Panc1 (cell line): ENCODE measurements around the gene POC1B. TPM values are rescaled to one million over a fixed set of nuclear protein-coding genes. Genes with fewer than 3 reads are reported as not detected.

Source experiments
- ATAC-seq: fragments of 200-7000 bp; cut with Tn5 transposase; 2 replicates; pipeline ENCODE4 v1.9.1; 2020; ENCODE audit warnings: mild to moderate bottlenecking, moderate library complexity
- BruUV-seq: library from RNA; stranded (reverse); fragments of 400-500 nt; replicated peaks from 2 replicates; lab custom pipeline; 2021; lab: Mats Ljungman, UMichigan
- CTCF ChIA-PET: fragments of 300-600 bp; sonication (Branson Sonifier 250); formaldehyde crosslinking; loops from one replicate; lab custom pipeline; 2022; ENCODE audit warnings: antibody characterized with exemption; lab: Charles Lee
- POLR2A ChIA-PET: fragments of 300-600 bp; sonication (Branson Sonifier 250); formaldehyde crosslinking; loops from one replicate; lab custom pipeline; 2022; ENCODE audit warnings: antibody characterized with exemption; lab: Charles Lee
- DNase-seq: peaks from one replicate; pipeline ENCODE4 v3.0.0-alpha.2; 2010; ENCODE audit warnings: low read depth, low spot score
- H3K27ac ChIP-seq: 2 replicates; pipeline ENCODE4 v1.5.1; 2011; ENCODE audit warnings: mild to moderate bottlenecking, low read length, inconsistent platforms
- H3K27me3 ChIP-seq: fragments of 200-500 bp; sonication (Bioruptor generic); 2 replicates; pipeline ENCODE4 v1.6.0; 2014; ENCODE audit warnings: low read length, inconsistent platforms; ENCODE audit not compliant: control insufficient read depth, insufficient read depth
- H3K36me3 ChIP-seq: fragments of 200-500 bp; sonication (Bioruptor generic); 2 replicates; pipeline ENCODE4 v1.5.1; 2014; ENCODE audit warnings: inconsistent platforms, mild to moderate bottlenecking, low read length, moderate library complexity; ENCODE audit not compliant: control insufficient read depth, insufficient read depth
- H3K4me1 ChIP-seq: 2 replicates; pipeline ENCODE4 v1.5.1; 2011; ENCODE audit warnings: inconsistent platforms, mild to moderate bottlenecking, low read length, moderate library complexity; ENCODE audit not compliant: control insufficient read depth, insufficient read depth
- H3K4me3 ChIP-seq, 2 experiments: 2 replicates each; pipeline ENCODE4 v1.5.1; 2011 to 2012; ENCODE audit warnings: low read depth in 2 of 2, low read length in 2 of 2, mild to moderate bottlenecking in 2 of 2, inconsistent platforms in 1 of 2, moderate library complexity in 1 of 2
- H3K9me3 ChIP-seq: fragments of 200-500 bp; sonication (Bioruptor generic); 2 replicates; pipeline ENCODE4 v1.5.1; 2014; ENCODE audit warnings: low read depth, mild to moderate bottlenecking, inconsistent platforms, low read length, moderate library complexity; ENCODE audit not compliant: control insufficient read depth, insufficient read depth
- POLR2AphosphoS5 ChIP-seq: IDR thresholded peaks from 2 replicates; pipeline ENCODE4 v1.6.1; 2012; ENCODE audit warnings: mild to moderate bottlenecking, low read depth, low read length, moderate library complexity
- SIN3A ChIP-seq: IDR thresholded peaks from 2 replicates; pipeline ENCODE4 v1.6.1; 2012; ENCODE audit warnings: low read depth, mild to moderate bottlenecking, low read length, moderate library complexity, borderline replicate concordance; ENCODE audit not compliant: insufficient read depth
- TCF7L2 ChIP-seq: IDR thresholded peaks from 2 replicates; pipeline ENCODE4 v1.6.1; 2011; ENCODE audit warnings: mild to moderate bottlenecking, low read depth, low read length, inconsistent platforms
- in situ Hi-C: cut with HindIII; loops from 2 replicates; pipeline ENCODE4 v1.10.0; 2016; ENCODE audit warnings: low sequenced_read_pairs, low pct_unique_long_range_greater_than_20kb
- intact Hi-C: fragments of 100-400 bp; cut with micrococcal nuclease; formaldehyde crosslinking; loops from one replicate; pipeline ENCODE4 v1.10.0; 2022; ENCODE audit not compliant: unreplicated experiment
- total RNA-seq: library from RNA; stranded (reverse); gene quantifications from one replicate; pipeline ENCODE4 v1.2.1, GENCODE V29; 2021; ENCODE audit not compliant: unreplicated experiment
- TF ChIP-seq, protein P1 (sequence below): fragments of 450-650 bp; IDR thresholded peaks from 2 replicates; pipeline ENCODE4 v1.5.1; 2017; ENCODE audit warnings: mild to moderate bottlenecking
- TF ChIP-seq, protein P2 (sequence below), 2 experiments: IDR thresholded peaks; 2 replicates each; pipeline ENCODE4 v1.6.1; 2011 to 2012; ENCODE audit warnings: low read depth in 2 of 2, control low read depth in 1 of 2, low read length in 1 of 2, mild to moderate bottlenecking in 1 of 2, moderate library complexity in 1 of 2; ENCODE audit not compliant: insufficient read depth in 1 of 2

Gene POC1B
- total RNA-seq, 1 experiment from 2014 or later = 7.3 TPM

GRCh38 chr12:89421092-89421835 lies 104.6 kb downstream of the POC1B start:
- no TSS peak for BruUV-seq
- ChIA-PET CTCF (no interaction called here), POLR2A (no interaction called here)
- Histone ChIP-seq H3K27ac (no peak overlapping the region), H3K9me3 (no peaks in the 10 kb centered on the region), H3K4me1 (no peaks in the 10 kb centered on the region), H3K36me3 (no peaks in the 10 kb centered on the region), H3K27me3 (no peaks in the 10 kb centered on the region), H3K4me3 (no peak overlapping the region)
- ATAC-seq (no peak), DNase-seq (no peak)
- no peak for TF ChIP-seq SIN3A
- TF ChIP-seq, protein P1, sequence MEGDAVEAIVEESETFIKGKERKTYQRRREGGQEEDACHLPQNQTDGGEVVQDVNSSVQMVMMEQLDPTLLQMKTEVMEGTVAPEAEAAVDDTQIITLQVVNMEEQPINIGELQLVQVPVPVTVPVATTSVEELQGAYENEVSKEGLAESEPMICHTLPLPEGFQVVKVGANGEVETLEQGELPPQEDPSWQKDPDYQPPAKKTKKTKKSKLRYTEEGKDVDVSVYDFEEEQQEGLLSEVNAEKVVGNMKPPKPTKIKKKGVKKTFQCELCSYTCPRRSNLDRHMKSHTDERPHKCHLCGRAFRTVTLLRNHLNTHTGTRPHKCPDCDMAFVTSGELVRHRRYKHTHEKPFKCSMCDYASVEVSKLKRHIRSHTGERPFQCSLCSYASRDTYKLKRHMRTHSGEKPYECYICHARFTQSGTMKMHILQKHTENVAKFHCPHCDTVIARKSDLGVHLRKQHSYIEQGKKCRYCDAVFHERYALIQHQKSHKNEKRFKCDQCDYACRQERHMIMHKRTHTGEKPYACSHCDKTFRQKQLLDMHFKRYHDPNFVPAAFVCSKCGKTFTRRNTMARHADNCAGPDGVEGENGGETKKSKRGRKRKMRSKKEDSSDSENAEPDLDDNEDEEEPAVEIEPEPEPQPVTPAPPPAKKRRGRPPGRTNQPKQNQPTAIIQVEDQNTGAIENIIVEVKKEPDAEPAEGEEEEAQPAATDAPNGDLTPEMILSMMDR = peak; percentile 22; the same call in 1 of the 2 replicates
- in situ Hi-C loops (no loop called here), intact Hi-C loops (no loop called here)

DNA sequence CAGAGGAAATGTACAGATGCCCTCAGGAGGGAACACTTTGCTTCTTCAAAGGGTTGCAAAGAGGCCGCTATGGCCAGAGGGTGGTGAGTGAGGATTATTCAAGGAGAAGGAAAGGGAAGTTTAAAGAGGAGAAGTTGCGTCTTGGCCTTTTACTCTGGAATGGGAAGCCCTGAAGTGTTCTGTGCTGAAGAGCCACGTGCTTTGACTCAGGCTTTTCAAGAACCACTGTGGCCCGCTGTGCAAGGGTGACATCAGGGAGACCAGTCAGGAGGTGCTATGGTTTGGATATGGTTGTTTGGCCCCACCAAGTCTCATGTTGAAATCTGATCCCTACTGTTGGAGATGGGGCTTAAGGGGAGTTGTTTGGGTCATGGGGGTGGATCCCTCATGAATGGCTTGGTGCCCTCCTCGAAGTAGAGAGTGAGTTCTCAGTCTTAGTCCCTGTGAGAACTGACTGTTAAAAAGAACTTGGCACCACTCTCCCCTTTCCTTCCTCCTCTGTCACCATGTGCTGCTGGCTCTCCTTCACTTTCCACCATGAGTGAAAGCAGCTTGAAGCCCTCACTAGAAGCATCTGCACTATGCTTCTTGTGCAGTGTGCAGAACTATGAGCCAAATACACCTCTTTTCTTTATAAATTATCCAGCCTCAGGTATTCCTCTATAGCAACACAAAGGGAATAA lies 107.5 kb downstream of the POC1B start:
- DNase-seq (no peak), ATAC-seq (no peak)
- H3K27me3 ChIP-seq = no peaks in the 10 kb centered on the region
- ChIA-PET POLR2A (no interaction called here), CTCF (no interaction called here)
- BruUV-seq = no TSS peak
- TF ChIP-seq, protein P1 = no peak
- no peak for TF ChIP-seq POLR2AphosphoS5
- TF ChIP-seq SIN3A = no peak
- TF ChIP-seq, protein P2, sequence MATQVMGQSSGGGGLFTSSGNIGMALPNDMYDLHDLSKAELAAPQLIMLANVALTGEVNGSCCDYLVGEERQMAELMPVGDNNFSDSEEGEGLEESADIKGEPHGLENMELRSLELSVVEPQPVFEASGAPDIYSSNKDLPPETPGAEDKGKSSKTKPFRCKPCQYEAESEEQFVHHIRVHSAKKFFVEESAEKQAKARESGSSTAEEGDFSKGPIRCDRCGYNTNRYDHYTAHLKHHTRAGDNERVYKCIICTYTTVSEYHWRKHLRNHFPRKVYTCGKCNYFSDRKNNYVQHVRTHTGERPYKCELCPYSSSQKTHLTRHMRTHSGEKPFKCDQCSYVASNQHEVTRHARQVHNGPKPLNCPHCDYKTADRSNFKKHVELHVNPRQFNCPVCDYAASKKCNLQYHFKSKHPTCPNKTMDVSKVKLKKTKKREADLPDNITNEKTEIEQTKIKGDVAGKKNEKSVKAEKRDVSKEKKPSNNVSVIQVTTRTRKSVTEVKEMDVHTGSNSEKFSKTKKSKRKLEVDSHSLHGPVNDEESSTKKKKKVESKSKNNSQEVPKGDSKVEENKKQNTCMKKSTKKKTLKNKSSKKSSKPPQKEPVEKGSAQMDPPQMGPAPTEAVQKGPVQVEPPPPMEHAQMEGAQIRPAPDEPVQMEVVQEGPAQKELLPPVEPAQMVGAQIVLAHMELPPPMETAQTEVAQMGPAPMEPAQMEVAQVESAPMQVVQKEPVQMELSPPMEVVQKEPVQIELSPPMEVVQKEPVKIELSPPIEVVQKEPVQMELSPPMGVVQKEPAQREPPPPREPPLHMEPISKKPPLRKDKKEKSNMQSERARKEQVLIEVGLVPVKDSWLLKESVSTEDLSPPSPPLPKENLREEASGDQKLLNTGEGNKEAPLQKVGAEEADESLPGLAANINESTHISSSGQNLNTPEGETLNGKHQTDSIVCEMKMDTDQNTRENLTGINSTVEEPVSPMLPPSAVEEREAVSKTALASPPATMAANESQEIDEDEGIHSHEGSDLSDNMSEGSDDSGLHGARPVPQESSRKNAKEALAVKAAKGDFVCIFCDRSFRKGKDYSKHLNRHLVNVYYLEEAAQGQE (IDR thresholded peaks at IDR 0.05; ENCODE audit: insufficient read depth in 1 of 2, low read depth in 2 of 2, low read length in 1 of 2) = no peak
- no peak for TF ChIP-seq TCF7L2
- in situ Hi-C loops = no loop called here
- H3K9me3 ChIP-seq = no peaks in the 10 kb centered on the region
- no peaks in the 10 kb centered on the region for H3K36me3 ChIP-seq
- intact Hi-C loops = no loop called here
- H3K4me1 ChIP-seq = no peaks in the 10 kb centered on the region
- H3K27ac ChIP-seq = no peak overlapping the region
- no peak overlapping the region for H3K4me3 ChIP-seq
